Eye (tissue), 1 donor: ENCODE results near the gene ATP23.

ENCODE experiments used
- DNase-seq: peaks from one replicate; pipeline ENCODE4 v3.0.0-alpha.2; 2015

Gene ATP23

DNA sequence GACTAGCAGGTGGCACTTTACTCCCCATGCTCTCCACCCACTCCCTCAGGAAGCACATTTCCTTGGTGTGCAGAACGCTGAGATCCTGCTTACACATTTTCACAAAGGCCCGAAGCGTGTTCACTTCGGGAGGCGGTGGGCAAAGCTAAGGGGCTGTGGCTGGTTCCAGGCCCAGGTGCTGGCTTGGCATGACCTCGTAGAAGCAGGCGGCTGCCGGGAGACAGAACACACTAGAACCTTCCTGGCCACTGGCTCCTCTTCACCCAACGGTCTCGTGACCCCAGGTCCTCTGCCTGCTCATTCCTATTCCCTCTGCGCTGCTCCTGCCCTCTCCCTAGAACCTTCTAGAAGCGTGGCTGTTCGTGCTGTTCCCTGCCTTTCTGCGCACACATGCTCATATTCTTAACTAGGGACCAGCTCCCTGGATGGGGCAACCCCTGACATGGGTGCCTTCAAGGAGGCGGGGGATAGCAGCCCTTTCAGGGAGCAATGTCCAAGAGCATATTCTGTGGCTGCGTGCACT lies 43.3 kb downstream of the ATP23 start:
- DNase-seq = no peak

DNA sequence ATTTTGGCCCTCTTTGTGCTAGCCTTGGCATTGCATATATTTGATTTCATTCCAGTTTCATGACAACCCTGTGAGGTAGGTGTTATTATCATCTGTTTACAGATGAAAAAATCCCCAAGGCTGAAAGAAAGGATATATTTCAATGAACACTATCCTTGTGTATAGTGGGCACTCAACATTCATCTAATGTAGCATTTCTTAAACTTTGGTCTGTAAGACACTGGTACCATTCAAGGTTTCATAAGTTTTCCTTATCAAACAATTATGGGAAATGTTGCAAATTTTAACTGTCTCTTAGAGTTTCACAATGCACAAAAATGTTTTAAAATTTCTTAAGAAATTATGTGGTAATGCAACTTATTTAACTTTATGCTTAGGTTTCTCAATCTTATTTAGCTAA lies 44.3 kb downstream of the ATP23 start:
- no peak for DNase-seq

DNA sequence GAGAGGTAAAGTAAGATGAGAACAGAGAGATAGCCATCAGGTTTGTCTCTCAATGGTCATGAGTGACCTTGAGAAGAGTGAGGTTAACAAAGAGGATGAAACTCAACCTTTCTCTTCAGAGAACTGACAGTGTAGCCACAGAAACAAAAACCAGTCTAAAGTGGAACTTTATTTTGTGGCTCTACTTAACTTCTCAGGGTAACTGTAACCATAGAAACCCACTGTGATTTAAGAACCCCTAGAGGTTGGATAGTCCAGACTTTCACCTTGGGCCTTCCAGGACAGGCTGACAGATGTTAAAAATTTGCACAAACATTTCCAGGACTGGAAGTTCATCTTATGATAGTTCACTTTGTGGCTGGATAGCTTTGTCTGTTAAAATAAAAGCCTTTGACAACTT lies 48.5 kb downstream of the ATP23 start:
- DNase-seq = no peak

DNA sequence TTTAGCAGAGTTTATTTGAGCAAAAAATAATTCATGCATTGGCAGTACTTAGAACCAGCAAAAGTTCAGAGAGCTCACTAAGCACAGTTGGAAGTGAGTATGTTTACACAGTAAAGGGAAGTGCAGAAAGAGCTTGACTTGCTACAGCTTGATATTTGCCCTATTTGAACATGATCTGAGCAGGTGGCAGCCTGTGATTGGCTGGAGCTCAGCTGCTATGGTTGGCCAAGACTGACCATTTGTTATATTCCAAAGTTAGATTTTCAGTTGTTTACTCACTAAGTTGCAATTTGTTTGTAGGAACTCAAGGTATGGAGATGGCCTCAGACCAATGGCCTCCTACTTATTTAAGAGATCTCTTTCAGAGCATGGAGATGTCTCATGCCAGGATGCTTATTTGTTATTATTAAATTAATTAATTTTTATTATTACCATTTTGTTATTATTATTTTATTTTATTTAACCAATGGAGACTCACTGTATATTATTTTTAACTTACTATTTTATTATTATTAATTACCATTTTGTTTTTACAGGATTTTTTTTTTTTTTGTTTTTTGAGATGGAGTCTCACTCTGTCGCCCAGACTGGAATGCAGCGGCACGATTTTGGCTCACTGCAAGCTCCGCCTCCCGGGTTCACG lies 49.0 kb downstream of the ATP23 start:
- no peak for DNase-seq

DNA sequence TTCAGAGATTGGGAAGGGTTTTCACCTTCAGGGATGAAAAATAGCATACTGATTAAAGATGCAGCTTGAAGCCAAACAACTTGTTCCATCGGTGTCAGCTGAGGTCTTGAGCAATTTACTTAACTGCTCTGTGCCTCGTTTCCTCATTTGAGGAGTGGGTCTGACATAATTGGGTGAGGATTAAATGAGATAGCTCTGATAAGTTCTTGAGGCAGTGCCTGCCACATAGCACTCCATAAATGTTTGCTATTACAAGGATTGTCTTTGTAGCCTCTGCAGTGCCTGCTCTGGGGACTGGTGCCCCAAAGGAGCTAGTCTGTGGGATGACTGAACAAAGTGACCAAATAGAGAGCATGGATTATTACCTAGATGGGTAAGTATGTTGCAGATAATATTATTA lies 50.6 kb downstream of the ATP23 start:
- no peak for DNase-seq

DNA sequence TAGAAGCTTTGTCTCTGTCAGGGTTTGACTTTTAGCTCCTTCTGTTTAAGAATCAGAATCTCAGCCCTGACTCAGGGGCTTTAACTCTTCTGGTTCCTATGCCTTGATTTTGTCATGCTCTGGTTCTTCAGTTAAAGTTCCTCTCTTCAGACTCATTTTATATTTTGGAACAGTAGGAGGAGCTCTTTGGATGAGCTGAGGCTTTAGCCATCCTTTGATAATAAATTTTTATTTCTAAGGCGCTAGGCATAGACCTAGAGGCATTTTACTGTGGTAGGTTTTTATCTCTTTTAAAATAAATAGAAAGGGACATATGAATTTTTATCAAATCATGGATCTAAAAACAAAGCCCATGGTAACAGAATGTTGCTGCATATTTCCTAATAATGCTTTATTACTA lies 51.7 kb downstream of the ATP23 start:
- no peak for DNase-seq

DNA sequence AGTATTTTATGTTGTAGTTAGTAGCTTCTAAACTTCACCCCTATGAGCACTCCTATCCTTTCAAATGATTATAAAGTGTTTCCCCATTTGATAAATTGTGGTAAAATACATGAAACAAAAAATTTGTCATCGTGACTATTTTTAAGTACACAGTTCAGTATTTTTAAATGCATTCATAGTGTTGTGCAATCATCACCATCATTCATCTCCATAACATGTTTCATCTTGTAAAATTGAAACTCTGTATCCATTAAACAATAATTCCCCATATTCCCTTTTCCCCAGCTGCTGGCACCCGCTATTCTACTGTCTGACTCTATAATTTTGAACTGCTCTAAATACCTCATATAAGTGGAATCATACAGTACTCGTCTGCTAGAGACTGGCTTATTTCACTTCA lies 52.5 kb downstream of the ATP23 start:
- no peak for DNase-seq

DNA sequence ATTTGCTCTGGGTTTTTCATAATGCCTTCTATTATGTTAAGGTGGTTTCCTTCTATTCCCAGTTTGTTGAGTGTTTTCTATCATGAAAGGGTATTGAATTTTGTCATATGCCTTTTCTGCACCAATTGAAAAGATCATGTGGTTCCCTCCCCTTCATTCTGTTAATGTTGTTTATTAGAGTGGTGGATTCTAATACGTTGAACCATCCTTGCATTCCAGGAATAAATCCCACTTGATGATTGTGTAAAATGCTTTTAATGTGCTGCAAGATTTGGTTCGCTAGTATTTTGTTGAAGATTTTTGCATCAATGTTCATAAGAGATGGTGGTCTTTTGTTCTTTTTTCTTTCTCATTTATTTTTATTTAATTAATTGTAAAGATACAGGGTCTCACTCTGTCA lies 55.2 kb downstream of the ATP23 start:
- no peak for DNase-seq

DNA sequence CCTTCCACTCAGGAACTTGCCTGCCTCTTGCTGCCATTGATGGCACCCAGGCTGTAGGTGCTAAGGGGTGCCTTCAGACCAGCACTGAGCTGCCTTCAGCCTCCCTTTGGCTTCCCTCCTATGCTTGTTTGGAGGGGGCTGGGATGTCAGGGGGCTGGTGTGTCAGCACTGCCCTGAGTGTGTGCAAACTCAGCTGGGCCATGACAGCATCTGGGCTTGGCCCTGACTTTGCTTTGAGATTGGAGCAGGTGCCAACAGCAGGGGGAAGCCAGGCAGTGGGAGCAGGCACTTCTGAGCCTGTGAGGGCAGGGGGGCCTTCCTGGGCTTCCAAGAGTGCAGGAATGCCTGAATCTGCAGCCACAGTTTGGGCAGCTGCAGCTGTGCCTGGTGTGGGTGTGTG lies 56.9 kb downstream of the ATP23 start:
- no peak for DNase-seq

DNA sequence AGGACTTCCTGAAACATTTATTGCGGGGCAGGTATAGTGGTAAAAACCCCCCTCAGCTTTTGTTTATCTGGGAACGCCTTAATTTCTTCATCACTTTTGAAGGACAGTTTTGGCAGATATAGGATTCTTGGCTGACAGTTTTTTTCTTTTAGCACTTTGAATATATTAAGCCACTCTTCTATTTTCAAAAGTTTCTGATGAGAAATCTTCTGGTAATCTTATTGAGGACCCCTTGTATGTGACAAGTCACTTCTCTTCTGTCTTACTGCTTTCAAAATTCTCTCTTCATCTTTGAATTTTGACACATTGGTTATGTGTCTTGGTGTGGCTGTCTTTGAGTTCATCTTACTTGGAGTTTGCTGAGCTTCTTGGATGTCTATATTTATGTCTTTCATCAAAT lies 59.1 kb downstream of the ATP23 start:
- no peak for DNase-seq

DNA sequence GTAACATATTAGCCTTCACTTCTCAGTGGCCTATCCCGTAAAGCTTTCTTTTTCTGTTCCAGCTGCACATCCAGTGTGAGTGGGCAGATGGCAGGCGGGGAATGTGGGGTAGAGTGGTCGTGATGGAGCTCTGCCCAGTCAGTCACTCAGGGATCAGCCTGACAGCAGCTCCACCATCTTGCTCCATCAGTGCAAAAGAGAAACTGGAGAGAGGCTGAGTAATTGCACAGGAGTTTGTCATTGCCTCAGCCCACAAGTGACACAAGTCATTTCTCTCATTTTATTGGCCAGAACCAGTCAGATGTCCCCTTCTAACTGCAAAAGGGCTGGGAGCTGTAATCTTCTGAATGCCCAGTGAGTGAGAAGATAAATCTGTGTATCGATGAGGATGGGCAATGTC lies 66.5 kb downstream of the ATP23 start:
- DNase-seq = no peak

DNA sequence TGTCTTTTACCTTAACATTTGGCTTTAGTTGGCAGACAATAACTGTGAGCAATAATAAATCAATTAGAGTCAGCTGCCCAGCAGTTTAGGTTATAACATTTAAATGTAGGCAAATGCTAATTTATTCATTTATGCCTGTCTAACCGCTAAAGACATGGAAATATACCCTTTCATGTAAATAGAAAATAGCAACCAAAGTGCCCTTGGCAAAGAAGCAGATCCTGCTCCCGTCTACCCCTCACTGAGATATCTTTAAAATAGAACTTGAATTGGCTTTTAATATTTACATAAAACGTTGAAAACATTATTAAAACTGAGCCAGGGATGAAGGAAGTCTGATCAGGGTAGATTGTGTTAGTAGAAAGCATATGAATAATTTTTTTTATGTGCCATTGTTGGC lies 67.3 kb downstream of the ATP23 start:
- DNase-seq = no peak
